Measurements from ENCODE around the gene PLCB4. TPM values are rescaled to one million over a fixed set of nuclear protein-coding genes. Genes with fewer than 3 reads are reported as not detected.
A peak's percentile ranks its signal among the peaks of the same experiment; 100 is the strongest.

The PLCB4 gene
- total and polyA plus RNA-seq, 2 donors (not counting 1 experiment from before 2014, with no cell fraction given) = 7.3 to 13.7 TPM

DNA sequence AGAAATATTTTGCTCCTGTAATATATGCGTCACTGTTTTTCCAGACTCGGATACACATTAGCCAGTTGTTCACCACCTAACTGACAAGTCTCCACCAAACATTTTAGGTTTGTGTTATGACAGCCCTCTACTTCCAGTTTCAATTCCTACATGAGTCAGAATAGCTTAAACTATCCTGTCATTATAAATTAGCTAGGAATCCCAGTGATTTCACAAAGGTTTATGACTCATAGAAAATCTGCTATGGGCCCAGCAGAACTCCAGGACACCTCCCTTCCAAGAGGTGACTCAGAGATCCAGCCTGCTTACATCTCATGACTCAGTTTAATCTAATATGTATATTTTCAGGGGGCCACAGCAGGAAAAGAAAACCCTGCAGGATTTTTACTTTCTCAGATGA is 17.4 kb upstream of the PLCB4 start:
- peak overlapping the region; percentile 75 for H3K4me2 ChIP-seq (ENCODE audit: extremely low read depth, insufficient read depth, low read length)
- H3K9ac ChIP-seq (ENCODE audit: insufficient read depth, low read length) = no peak overlapping the region
- peak overlapping the region; percentile 65 for H3K27ac ChIP-seq (ENCODE audit: insufficient read depth, low read length)
- H3K4me1 ChIP-seq (ENCODE audit: control insufficient read depth, extremely low read depth, insufficient read depth, low read length) = peaks cover 21% of the 10 kb centered on the region
- H4K20me1 ChIP-seq (ENCODE audit: control insufficient read depth, extremely low read depth, insufficient read depth, low read length) = no peaks in the 10 kb centered on the region
- H2AFZ ChIP-seq (ENCODE audit: low read length) = no peak overlapping the region
- peak; percentile 97 to 98 for DNase-seq (ENCODE audit: low read depth in 2 of 2)
- no peaks in the 10 kb centered on the region for H3K9me3 ChIP-seq (ENCODE audit: control insufficient read depth, insufficient read depth, low read depth, low read length)
- H3K79me2 ChIP-seq (ENCODE audit: control insufficient read depth, insufficient read depth, low read length) = no peaks in the 10 kb centered on the region
- no peaks in the 10 kb centered on the region for H3K27me3 ChIP-seq (ENCODE audit: control insufficient read depth, insufficient read depth, low read length)
- no peaks in the 10 kb centered on the region for H3K36me3 ChIP-seq (ENCODE audit: control insufficient read depth, insufficient read depth, low read length)
- H3K4me3 ChIP-seq (replicated peaks in 1 of 4; ENCODE audit: control extremely low read depth in 1 of 4, insufficient read depth in 1 of 4, low read depth in 3 of 4, low read length in 4 of 4) = no peak overlapping the region
- no peak for TF ChIP-seq EZH2 (IDR thresholded peaks at IDR 0.05; ENCODE audit: low read length, missing control alignments)
- TF ChIP-seq, protein P1, sequence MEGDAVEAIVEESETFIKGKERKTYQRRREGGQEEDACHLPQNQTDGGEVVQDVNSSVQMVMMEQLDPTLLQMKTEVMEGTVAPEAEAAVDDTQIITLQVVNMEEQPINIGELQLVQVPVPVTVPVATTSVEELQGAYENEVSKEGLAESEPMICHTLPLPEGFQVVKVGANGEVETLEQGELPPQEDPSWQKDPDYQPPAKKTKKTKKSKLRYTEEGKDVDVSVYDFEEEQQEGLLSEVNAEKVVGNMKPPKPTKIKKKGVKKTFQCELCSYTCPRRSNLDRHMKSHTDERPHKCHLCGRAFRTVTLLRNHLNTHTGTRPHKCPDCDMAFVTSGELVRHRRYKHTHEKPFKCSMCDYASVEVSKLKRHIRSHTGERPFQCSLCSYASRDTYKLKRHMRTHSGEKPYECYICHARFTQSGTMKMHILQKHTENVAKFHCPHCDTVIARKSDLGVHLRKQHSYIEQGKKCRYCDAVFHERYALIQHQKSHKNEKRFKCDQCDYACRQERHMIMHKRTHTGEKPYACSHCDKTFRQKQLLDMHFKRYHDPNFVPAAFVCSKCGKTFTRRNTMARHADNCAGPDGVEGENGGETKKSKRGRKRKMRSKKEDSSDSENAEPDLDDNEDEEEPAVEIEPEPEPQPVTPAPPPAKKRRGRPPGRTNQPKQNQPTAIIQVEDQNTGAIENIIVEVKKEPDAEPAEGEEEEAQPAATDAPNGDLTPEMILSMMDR (conservative IDR thresholded peaks at IDR 0.05 in 1 of 2, IDR thresholded peaks at IDR 0.05 in 1 of 2; ENCODE audit: low read depth in 1 of 2, low read length in 2 of 2) = no peak

DNA sequence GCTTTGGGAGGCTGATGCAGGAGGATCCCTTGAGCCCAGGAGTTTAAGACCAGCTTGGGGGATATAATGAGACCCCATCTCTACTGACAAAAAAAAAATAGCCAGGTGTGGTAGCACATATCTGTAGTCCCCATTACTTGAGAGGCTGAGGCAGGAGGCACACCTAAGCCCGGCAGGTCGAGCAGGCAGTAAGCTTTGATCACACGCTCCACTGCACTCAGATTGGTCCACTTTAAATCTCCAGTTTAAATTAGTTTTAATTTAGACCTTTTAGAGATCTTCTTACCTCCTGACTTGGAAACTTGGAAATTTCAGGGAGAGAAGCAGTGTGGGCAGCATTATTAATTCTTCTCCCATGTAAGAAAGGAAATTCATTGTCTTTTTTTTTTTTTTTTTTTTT is 16.8 kb upstream of the PLCB4 start:
- TF ChIP-seq EZH2 (IDR thresholded peaks at IDR 0.05; ENCODE audit: low read length, missing control alignments) = no peak
- TF ChIP-seq, protein P1 (conservative IDR thresholded peaks at IDR 0.05 in 1 of 2, IDR thresholded peaks at IDR 0.05 in 1 of 2; ENCODE audit: low read depth in 1 of 2, low read length in 2 of 2) = no peak
- no peaks in the 10 kb centered on the region for H3K36me3 ChIP-seq (ENCODE audit: control insufficient read depth, insufficient read depth, low read length)
- DNase-seq (ENCODE audit: low read depth in 2 of 2) = no peak
- no peaks in the 10 kb centered on the region for H3K79me2 ChIP-seq (ENCODE audit: control insufficient read depth, insufficient read depth, low read length)
- no peaks in the 10 kb centered on the region for H3K9me3 ChIP-seq (ENCODE audit: control insufficient read depth, insufficient read depth, low read depth, low read length)
- H3K4me2 ChIP-seq (ENCODE audit: extremely low read depth, insufficient read depth, low read length) = peak overlapping the region; percentile 11
- no peak overlapping the region for H2AFZ ChIP-seq (ENCODE audit: low read length)
- no peaks in the 10 kb centered on the region for H3K27me3 ChIP-seq (ENCODE audit: control insufficient read depth, insufficient read depth, low read length)
- no peak overlapping the region for H3K4me3 ChIP-seq (replicated peaks in 1 of 4; ENCODE audit: control extremely low read depth in 1 of 4, insufficient read depth in 1 of 4, low read depth in 3 of 4, low read length in 4 of 4)
- H3K27ac ChIP-seq (ENCODE audit: insufficient read depth, low read length) = peak overlapping the region; percentile 54
- no peaks in the 10 kb centered on the region for H4K20me1 ChIP-seq (ENCODE audit: control insufficient read depth, extremely low read depth, insufficient read depth, low read length)
- H3K4me1 ChIP-seq (ENCODE audit: control insufficient read depth, extremely low read depth, insufficient read depth, low read length) = peaks cover 21% of the 10 kb centered on the region
- H3K9ac ChIP-seq (ENCODE audit: insufficient read depth, low read length) = no peak overlapping the region

- Histone ChIP-seq H3K27me3 (ENCODE audit: control insufficient read depth, insufficient read depth, low read length) (no peaks in the 10 kb centered on the region), H3K36me3 (ENCODE audit: control insufficient read depth, insufficient read depth, low read length) (no peaks in the 10 kb centered on the region), H3K4me2 (ENCODE audit: extremely low read depth, insufficient read depth, low read length) (no peak overlapping the region), H3K4me1 (ENCODE audit: control insufficient read depth, extremely low read depth, insufficient read depth, low read length) (peaks cover 21% of the 10 kb centered on the region), H3K79me2 (ENCODE audit: control insufficient read depth, insufficient read depth, low read length) (no peaks in the 10 kb centered on the region), H2AFZ (ENCODE audit: low read length) (peak overlapping the region; percentile 29), H3K27ac (ENCODE audit: insufficient read depth, low read length) (peak overlapping the region; percentile 4), H4K20me1 (ENCODE audit: control insufficient read depth, extremely low read depth, insufficient read depth, low read length) (no peaks in the 10 kb centered on the region), H3K9me3 (ENCODE audit: control insufficient read depth, insufficient read depth, low read depth, low read length) (no peaks in the 10 kb centered on the region), H3K4me3 (replicated peaks in 1 of 4; ENCODE audit: control extremely low read depth in 1 of 4, insufficient read depth in 1 of 4, low read depth in 3 of 4, low read length in 4 of 4) (no peak overlapping the region), H3K9ac (ENCODE audit: insufficient read depth, low read length) (no peak overlapping the region)
- no peak for TF ChIP-seq EZH2 (IDR thresholded peaks at IDR 0.05; ENCODE audit: low read length, missing control alignments)
- TF ChIP-seq, protein P1 (conservative IDR thresholded peaks at IDR 0.05 in 1 of 2, IDR thresholded peaks at IDR 0.05 in 1 of 2; ENCODE audit: low read depth in 1 of 2, low read length in 2 of 2) = no peak
- no peak for DNase-seq (ENCODE audit: low read depth in 2 of 2)
Observed at GRCh38 chr20:9053108-9053507, 15.8 kb upstream of the PLCB4 start.

Data from fibroblast of lung (primary cell).